Measurements from ENCODE around the gene DNAH10. TPM values are rescaled to one million over a fixed set of nuclear protein-coding genes. Genes with fewer than 3 reads are reported as not detected.

Gene DNAH10
- total and polyA plus RNA-seq, 9 donors: 0.05 to 20.2 (median 0.72) TPM

- intact Hi-C loops (cut with DNase I): no loop called here
- Histone ChIP-seq H3K27ac (no peak overlapping the region), H3K4me1 (ENCODE audit: insufficient read depth) (no peaks in the 10 kb centered on the region), H3K27me3 (no peaks in the 10 kb centered on the region), H3K36me3 (no peaks in the 10 kb centered on the region), H3K9me3 (no peaks in the 10 kb centered on the region), H3K4me3 (no peak overlapping the region)
- 97 to 99% (median 98%) methylated on average over 10 of the region's 10 CpGs for WGBS, 3 donors
- DNase-seq: no peak
- no peak for TF ChIP-seq EP300 (IDR thresholded peaks at IDR 0.05)
- no peak for TF ChIP-seq POLR2A (IDR thresholded peaks at IDR 0.05)
- TF ChIP-seq CTCF (IDR thresholded peaks at IDR 0.05): no peak
These were observed 12.7 kb upstream of the DNAH10 start for GRCh38 chr12:123749355-123749754.

- intact Hi-C loops (cut with DNase I): no loop called here
- Histone ChIP-seq H3K4me1 (ENCODE audit: insufficient read depth) (no peaks in the 10 kb centered on the region), H3K36me3 (no peaks in the 10 kb centered on the region), H3K9me3 (no peaks in the 10 kb centered on the region), H3K4me3 (no peak overlapping the region), H3K27me3 (no peaks in the 10 kb centered on the region), H3K27ac (no peak overlapping the region)
- TF ChIP-seq EP300 (IDR thresholded peaks at IDR 0.05) (no peak), POLR2A (IDR thresholded peaks at IDR 0.05) (no peak), CTCF (IDR thresholded peaks at IDR 0.05) (no peak)
- WGBS, 3 donors: 91 to 95% (median 94%) methylated on average over 8 of the region's 8 CpGs
- no peak for DNase-seq
These were observed 11.9 kb upstream of the DNAH10 start for GRCh38 chr12:123750159-123750656.

- intact Hi-C loops (cut with DNase I): no loop called here
- DNase-seq: no peak
- no peaks in the 10 kb centered on the region for H3K27me3 ChIP-seq
- TF ChIP-seq POLR2A (IDR thresholded peaks at IDR 0.05) (no peak), EP300 (IDR thresholded peaks at IDR 0.05) (no peak), CTCF (IDR thresholded peaks at IDR 0.05) (no peak)
- no peak overlapping the region for H3K4me3 ChIP-seq
- H3K9me3 ChIP-seq: no peaks in the 10 kb centered on the region
- H3K4me1 ChIP-seq (ENCODE audit: insufficient read depth): no peaks in the 10 kb centered on the region
- H3K36me3 ChIP-seq: no peaks in the 10 kb centered on the region
- WGBS, 3 donors: 94 to 96% (median 95%) methylated on average over 3 of the region's 3 CpGs
- H3K27ac ChIP-seq: no peak overlapping the region
These were observed 10.1 kb upstream of the DNAH10 start for GRCh38 chr12:123752046-123752445.

GRCh38 chr12:123754041-123754772, 7.9 kb upstream of the DNAH10 start:
- TF ChIP-seq EP300 (IDR thresholded peaks at IDR 0.05): no peak
- no peak for TF ChIP-seq CTCF (IDR thresholded peaks at IDR 0.05)
- TF ChIP-seq POLR2A (IDR thresholded peaks at IDR 0.05): no peak
- intact Hi-C loops (cut with DNase I): no loop called here
- Histone ChIP-seq H3K27ac (no peak overlapping the region), H3K4me1 (ENCODE audit: insufficient read depth) (no peaks in the 10 kb centered on the region), H3K36me3 (no peaks in the 10 kb centered on the region), H3K9me3 (no peaks in the 10 kb centered on the region), H3K4me3 (no peak overlapping the region), H3K27me3 (no peaks in the 10 kb centered on the region)
- 92 to 94% (median 94%) methylated on average over 12 of the region's 12 CpGs for WGBS, 3 donors
- DNase-seq: no peak
